Right lung (tissue), 10 donors: ENCODE results near the gene CEMP1. TPM values are rescaled to one million over a fixed set of nuclear protein-coding genes. Genes with fewer than 3 reads are reported as not detected.
"Not testable (repeated sequence)": the region's sequence is repeated elsewhere in the genome, so short reads cannot be mapped to it uniquely, and the experiment has no call there.

ENCODE experiments used
- DNase-seq, 2 donors: peaks; one replicate each; pipeline ENCODE4 v3.0.0-alpha.2; 2013
- long read RNA-seq, 8 donors: transcript quantifications; one replicate each; lab custom pipeline, GENCODE V29; 2026
- polyA plus RNA-seq, 5 donors: library from polyadenylated mRNA; unstranded; fragments of 120-200 nt; gene quantifications; one replicate each; pipeline versions ENCODE4 v1.2.1 to v1.2.3, GENCODE V29; 2013; ENCODE audit warnings: inconsistent platforms in 1 of 5, low replicate concordance in 1 of 5; ENCODE audit not compliant: insufficient read length in 5 of 5, insufficient read depth in 1 of 5

The CEMP1 gene
- 1 to 10 TPM in 4 of 5 donors, under 1 TPM in 1; 0.35 to 2.6 (median 1.6) TPM for polyA plus RNA-seq
- long read RNA-seq, donor 1, transcript CEMP1-202 (1 exons, 1,374 nt) = major isoform, 18 of 18 reads
- long read RNA-seq, donor 1, partial matches to known transcripts = 0 of 18 reads
- long read RNA-seq, donor 1, other reads (novel, unspliced or antisense) = 0 of 18 reads
- long read RNA-seq, donor 2, transcript CEMP1-202 (1 exons, 1,374 nt) = major isoform, 15 of 15 reads
- long read RNA-seq, donor 2, partial matches to known transcripts = 0 of 15 reads
- long read RNA-seq, donor 2, other reads (novel, unspliced or antisense) = 0 of 15 reads
- long read RNA-seq, donor 3, transcript CEMP1-202 (1 exons, 1,374 nt) = major isoform, 40 of 40 reads
- long read RNA-seq, donor 3, partial matches to known transcripts = 0 of 40 reads
- long read RNA-seq, donor 3, other reads (novel, unspliced or antisense) = 0 of 40 reads
- long read RNA-seq, donor 4, transcript CEMP1-202 (1 exons, 1,374 nt) = major isoform, 12 of 12 reads
- long read RNA-seq, donor 4, partial matches to known transcripts = 0 of 12 reads
- long read RNA-seq, donor 4, other reads (novel, unspliced or antisense) = 0 of 12 reads
- long read RNA-seq, donor 5, transcript CEMP1-202 (1 exons, 1,374 nt) = major isoform, 25 of 25 reads
- long read RNA-seq, donor 5, partial matches to known transcripts = 0 of 25 reads
- long read RNA-seq, donor 5, other reads (novel, unspliced or antisense) = 0 of 25 reads
- long read RNA-seq, donor 6, transcript CEMP1-202 (1 exons, 1,374 nt) = major isoform, 18 of 18 reads
- long read RNA-seq, donor 6, partial matches to known transcripts = 0 of 18 reads
- long read RNA-seq, donor 6, other reads (novel, unspliced or antisense) = 0 of 18 reads
- long read RNA-seq, donor 7, transcript CEMP1-202 (1 exons, 1,374 nt) = major isoform, 11 of 11 reads
- long read RNA-seq, donor 7, partial matches to known transcripts = 0 of 11 reads
- long read RNA-seq, donor 7, other reads (novel, unspliced or antisense) = 0 of 11 reads
- long read RNA-seq, donor 8, transcript CEMP1-202 (1 exons, 1,374 nt) = major isoform, 6 of 6 reads
- long read RNA-seq, donor 8, partial matches to known transcripts = 0 of 6 reads
- long read RNA-seq, donor 8, other reads (novel, unspliced or antisense) = 0 of 6 reads

GRCh38 chr16:2531371-2531695, at the start of gene CEMP1:
Gene CEMP1 (minus strand): TSS chr16:2531408. CDS start chr16:2531073, 335 bp downstream.
- no peak for DNase-seq

- DNase-seq = not testable (repeated sequence)
These were observed 49.6 kb upstream of the CEMP1 start for GRCh38 chr16:2580818-2581217.

GRCh38 chr16:2580143-2580542, 48.9 kb upstream of the CEMP1 start:
- DNase-seq = not testable (repeated sequence)

GRCh38 chr16:2578905-2579304, 47.7 kb upstream of the CEMP1 start:
- not testable (repeated sequence) for DNase-seq

- not testable (repeated sequence) for DNase-seq
These were observed 45.8 kb upstream of the CEMP1 start for GRCh38 chr16:2577044-2577443.

GRCh38 chr16:2575839-2576238, 44.6 kb upstream of the CEMP1 start:
- DNase-seq = not testable (repeated sequence)

GRCh38 chr16:2572704-2573103, 41.5 kb upstream of the CEMP1 start:
- DNase-seq = not testable (repeated sequence)

GRCh38 chr16:2568573-2568972, 37.4 kb upstream of the CEMP1 start:
- DNase-seq = not testable (repeated sequence)

- not testable (repeated sequence) for DNase-seq
These were observed 36.3 kb upstream of the CEMP1 start for GRCh38 chr16:2567506-2567905.

GRCh38 chr16:2560798-2561133, 29.6 kb upstream of the CEMP1 start:
- not testable (repeated sequence) for DNase-seq

GRCh38 chr16:2560131-2560797, 29.1 kb upstream of the CEMP1 start:
- not testable (repeated sequence) for DNase-seq

GRCh38 chr16:2557150-2557549, 25.9 kb upstream of the CEMP1 start:
- not testable (repeated sequence) for DNase-seq

- not testable (repeated sequence) for DNase-seq
These were observed 23.7 kb upstream of the CEMP1 start for GRCh38 chr16:2554709-2555425.

GRCh38 chr16:2551420-2551889, 20.2 kb upstream of the CEMP1 start:
- DNase-seq = not testable (repeated sequence)

GRCh38 chr16:2550283-2550878, 19.2 kb upstream of the CEMP1 start:
- DNase-seq = not testable (repeated sequence)

- DNase-seq = not testable (repeated sequence)
These were observed 12.6 kb upstream of the CEMP1 start for GRCh38 chr16:2543771-2544170.

GRCh38 chr16:2541409-2541808, 10.2 kb upstream of the CEMP1 start:
- not testable (repeated sequence) for DNase-seq

GRCh38 chr16:2540912-2541311, 9.7 kb upstream of the CEMP1 start:
- DNase-seq = not testable (repeated sequence)

- not testable (repeated sequence) for DNase-seq
These were observed 8.7 kb upstream of the CEMP1 start for GRCh38 chr16:2539845-2540458.
